HG03064 (cell line): ENCODE measurements around the gene NCAPD3.
"Not testable (repeated sequence)": the region's sequence is repeated elsewhere in the genome, so short reads cannot be mapped to it uniquely, and the experiment has no call there.

Experiments used
- ATAC-seq: cut with Tn5 transposase; IDR thresholded peaks from one replicate; pipeline ENCODE4 v1.9.1; 2021; ENCODE audit warnings: low read depth; ENCODE audit not compliant: unreplicated experiment

Gene NCAPD3

GRCh38 chr11:134230339-134230738, 6.6 kb upstream of the NCAPD3 start:
- no peak for ATAC-seq

DNA sequence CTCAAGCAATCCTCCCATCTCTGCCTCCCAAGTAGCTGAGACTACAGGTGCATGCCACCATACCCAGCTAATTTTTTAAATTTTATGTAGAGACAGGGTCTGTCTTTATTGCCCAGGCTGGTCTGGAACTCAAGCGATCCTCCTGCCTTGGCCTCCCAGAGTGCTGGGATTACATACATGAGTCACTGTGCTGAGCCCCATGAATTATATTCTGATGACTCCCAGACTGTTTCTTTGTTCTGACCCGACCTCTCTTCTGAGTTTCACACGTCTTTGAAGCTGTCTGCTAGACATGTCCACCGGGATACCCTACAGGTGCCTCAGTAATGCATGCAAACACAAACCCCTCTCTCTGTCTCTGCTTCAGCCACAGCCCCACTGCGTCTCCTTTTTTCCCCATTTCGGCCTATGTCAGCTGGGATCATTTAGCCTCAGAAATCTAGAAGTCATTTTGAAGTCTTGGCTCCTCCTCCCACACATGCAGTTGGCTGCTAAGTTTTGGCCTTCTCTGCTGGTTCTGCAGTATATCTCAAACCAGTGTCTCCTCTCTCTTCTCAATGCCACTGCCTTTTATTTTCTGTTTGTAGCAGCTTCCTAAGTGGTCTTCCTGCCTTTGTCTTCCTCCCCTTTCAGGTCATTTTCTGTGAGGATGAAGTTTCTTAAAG, 5.5 kb upstream of the NCAPD3 start:
- no peak for ATAC-seq

- ATAC-seq, result peak; percentile 61
Observed at GRCh38 chr11:134228625-134229024, 4.9 kb upstream of the NCAPD3 start.

DNA sequence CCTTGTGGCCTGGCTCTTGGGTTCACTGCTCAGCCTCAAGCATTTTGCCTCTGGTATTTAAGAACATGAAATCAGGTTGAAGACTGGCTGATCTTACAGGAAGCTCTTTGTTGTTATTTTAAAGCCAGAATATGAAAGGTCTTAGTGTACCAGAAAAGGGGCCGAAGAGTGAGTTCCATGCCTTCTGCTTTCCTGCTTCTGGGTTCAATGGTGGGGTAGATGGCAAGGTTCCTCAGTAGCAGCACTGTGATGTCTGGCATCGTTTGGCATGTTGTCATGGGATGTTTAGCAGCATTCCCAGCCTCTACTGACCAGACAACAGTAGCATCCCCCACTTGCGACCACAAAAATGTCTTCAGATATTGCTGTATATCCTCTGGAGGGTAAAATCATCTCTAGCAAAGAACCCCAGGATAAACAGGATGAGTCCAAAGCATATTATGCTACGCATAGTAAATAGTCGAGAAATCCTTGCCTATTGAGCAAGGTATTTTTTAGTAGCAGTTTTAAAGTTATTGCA, 3.1 kb upstream of the NCAPD3 start:
- ATAC-seq, result no peak

- ATAC-seq, result peak; percentile 23
Observed at GRCh38 chr11:134224710-134225664, 1.2 kb upstream of the NCAPD3 start.

GRCh38 chr11:134223121-134223520, 646 bp downstream of the NCAPD3 start:
- no peak for ATAC-seq

DNA sequence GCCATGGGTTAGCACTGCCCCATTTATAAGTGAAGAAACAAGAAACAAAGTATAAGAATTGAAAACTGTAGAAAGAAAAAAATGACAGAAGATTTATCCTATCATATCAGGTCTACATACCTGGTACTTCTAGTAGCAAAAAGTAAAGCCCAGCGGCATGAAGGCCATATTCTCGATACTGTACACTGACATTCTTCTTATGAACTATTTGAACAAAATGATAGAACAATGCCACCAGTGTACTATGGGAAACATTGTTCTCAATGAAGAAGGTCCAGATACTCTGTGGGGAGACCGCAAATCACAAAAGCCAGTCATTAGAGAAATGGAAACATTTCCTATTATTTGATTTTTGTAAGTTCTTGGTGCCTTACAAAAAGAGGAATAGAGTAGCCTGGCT, 7.0 kb downstream of the NCAPD3 start:
- no peak for ATAC-seq

GRCh38 chr11:134215836-134216235, 7.9 kb downstream of the NCAPD3 start:
- no peak for ATAC-seq

DNA sequence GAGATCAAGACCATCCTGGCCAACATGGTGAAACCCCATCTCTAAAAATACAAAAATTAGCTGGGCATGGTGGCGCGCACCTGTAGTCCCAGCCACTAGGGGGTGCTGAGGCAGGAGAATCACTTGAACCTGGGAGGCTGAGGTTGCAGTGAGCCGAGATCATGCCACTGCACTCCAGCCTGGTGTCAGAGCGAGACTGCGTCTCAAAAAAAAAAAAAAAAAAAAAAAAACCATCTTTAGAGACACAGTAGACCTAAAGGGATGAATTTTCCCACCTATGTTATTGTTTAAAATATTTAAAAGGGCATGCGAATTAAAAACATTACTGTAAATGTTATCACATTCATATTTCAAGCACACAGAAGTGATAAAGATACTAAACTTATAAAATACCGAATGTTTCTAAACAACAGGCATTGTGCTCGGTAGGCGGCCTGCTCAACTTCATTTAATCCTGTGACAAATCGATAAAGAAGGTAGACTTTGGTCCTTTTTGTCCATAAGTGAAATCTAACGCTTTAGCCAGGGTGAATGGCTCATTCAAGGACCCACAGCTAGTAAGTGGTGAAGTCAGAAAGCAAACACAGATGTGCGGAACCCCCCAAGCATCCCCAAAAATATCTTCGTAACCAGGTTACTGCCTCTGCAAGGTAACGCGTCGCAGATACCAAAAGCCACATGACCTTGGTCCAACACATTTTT, 16.1 kb downstream of the NCAPD3 start:
- ATAC-seq, result no peak

DNA sequence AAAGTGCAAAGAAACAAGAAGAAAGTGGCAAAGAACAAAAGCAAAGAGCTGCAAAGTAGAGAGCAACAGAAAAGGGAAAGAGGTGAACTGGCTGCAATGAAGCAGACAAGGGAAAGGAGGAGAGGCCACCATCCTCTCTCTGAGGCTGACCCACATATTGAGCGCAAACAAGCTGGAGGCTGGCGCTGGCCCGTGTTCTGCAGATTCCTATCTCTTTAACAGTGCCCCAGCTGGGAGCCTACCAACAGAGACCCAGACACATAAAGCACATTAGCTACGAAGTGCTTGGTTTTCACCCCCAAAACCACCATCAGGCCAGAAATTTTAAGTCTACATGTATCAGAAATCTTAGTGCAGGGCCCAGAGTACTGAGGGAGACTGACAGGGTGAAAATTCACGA, 17.6 kb downstream of the NCAPD3 start:
- no peak for ATAC-seq

- no peak for ATAC-seq
Observed at GRCh38 chr11:134205729-134206128, 18.0 kb downstream of the NCAPD3 start.

GRCh38 chr11:134202661-134203060, 21.1 kb downstream of the NCAPD3 start:
- no peak for ATAC-seq

GRCh38 chr11:134200688-134201087, 23.1 kb downstream of the NCAPD3 start:
- no peak for ATAC-seq

- ATAC-seq, result no peak
Observed at GRCh38 chr11:134199531-134199930, 24.2 kb downstream of the NCAPD3 start.

GRCh38 chr11:134196756-134197155, 27.0 kb downstream of the NCAPD3 start:
- no peak for ATAC-seq

DNA sequence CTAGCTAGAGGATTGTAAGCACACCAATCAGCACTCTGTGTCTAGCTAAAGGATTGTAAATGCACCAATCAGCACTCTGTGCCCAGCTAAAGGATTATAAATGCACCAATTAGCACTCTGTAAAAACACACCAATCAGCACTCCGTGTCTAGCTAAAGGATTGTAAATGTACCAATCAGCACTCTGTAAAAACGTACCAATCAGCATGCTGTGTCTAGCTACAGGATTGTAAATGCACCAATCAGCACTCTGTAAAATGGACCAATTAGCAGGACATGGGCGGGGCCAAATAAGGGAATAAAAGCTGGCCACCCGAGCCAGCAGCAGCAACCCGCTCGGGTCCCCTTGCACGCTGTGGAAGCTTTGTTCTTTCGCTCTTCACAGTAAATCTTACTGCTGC, 35.7 kb downstream of the NCAPD3 start:
- not testable (repeated sequence) for ATAC-seq

- ATAC-seq, result no peak
Observed at GRCh38 chr11:134181707-134182106, 42.1 kb downstream of the NCAPD3 start.

- ATAC-seq, result no peak
Observed at GRCh38 chr11:134178032-134178674, 45.6 kb downstream of the NCAPD3 start.

GRCh38 chr11:134176284-134176683, 47.5 kb downstream of the NCAPD3 start:
- ATAC-seq, result no peak

DNA sequence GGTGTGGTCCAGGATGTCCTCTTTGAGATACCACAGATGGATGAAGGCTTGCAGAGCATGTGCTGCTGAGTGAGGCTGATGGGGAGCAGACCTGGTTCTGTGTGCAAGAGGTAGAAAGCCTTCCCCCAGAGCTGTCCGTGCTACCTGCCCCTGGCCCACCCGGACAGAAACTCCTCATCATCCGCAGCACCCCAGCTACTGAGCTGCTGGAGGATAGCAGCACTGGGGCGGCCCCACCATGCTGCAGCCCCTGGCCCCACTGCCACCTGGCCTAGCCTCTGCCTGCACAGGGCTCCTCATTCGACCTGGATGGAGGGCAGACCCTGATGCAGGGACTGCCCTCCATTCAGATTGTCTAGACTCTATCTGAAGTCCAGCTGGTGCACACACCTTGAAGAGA, 50.5 kb downstream of the NCAPD3 start:
- ATAC-seq, result no peak
